Upper lobe of right lung (tissue), 1 donor: ENCODE data around the gene AFG3L2. TPM values are rescaled to one million over a fixed set of nuclear protein-coding genes. Genes with fewer than 3 reads are reported as not detected.

Experiments used
- ATAC-seq: fragments of 200-7000 bp; cut with Tn5 transposase; one replicate; pipeline ENCODE4 v1.9.1; 2020; ENCODE audit warnings: mild to moderate bottlenecking, moderate library complexity
- DNase-seq: peaks from one replicate; pipeline ENCODE4 v3.0.0-alpha.2; 2020
- H3K27ac ChIP-seq: fragments of 200-600 bp; one replicate; pipeline ENCODE4 v1.8.0; 2022
- H3K27me3 ChIP-seq: fragments of 200-600 bp; one replicate; pipeline ENCODE4 v1.8.0; 2022; ENCODE audit warnings: mild to moderate bottlenecking
- H3K36me3 ChIP-seq: fragments of 200-600 bp; one replicate; pipeline ENCODE4 v1.8.0; 2022
- H3K4me1 ChIP-seq: fragments of 200-600 bp; one replicate; pipeline ENCODE4 v1.8.0; 2022
- H3K4me3 ChIP-seq: fragments of 200-600 bp; one replicate; pipeline ENCODE4 v1.8.0; 2022; ENCODE audit warnings: mild to moderate bottlenecking
- H3K9me3 ChIP-seq: fragments of 200-600 bp; one replicate; pipeline ENCODE4 v1.8.0; 2022
- intact Hi-C: fragments of 100-400 bp; cut with DNase I; formaldehyde crosslinking; loops from one replicate; pipeline ENCODE4 v1.11.0; 2022
- total RNA-seq: library from RNA; stranded (reverse); fragmentation: NEBNext Ultra II Directional; extraction: Animal tissue kit (Norgen Biotek cat#: 25700); gene quantifications from one replicate; pipeline ENCODE4 v1.2.1, GENCODE V29; 2021
- TF ChIP-seq, protein P1 (sequence below): fragments of 200-600 bp; IDR thresholded peaks from one replicate; pipeline ENCODE4 v1.8.0; 2022; ENCODE audit warnings: antibody characterized with exemption
- donor health status: DM: no; HTN: yes; CAD: no; lungs with severe emphysema.

The AFG3L2 gene
- total RNA-seq, 1 donor from 2014 or later: 35.4 TPM

DNA sequence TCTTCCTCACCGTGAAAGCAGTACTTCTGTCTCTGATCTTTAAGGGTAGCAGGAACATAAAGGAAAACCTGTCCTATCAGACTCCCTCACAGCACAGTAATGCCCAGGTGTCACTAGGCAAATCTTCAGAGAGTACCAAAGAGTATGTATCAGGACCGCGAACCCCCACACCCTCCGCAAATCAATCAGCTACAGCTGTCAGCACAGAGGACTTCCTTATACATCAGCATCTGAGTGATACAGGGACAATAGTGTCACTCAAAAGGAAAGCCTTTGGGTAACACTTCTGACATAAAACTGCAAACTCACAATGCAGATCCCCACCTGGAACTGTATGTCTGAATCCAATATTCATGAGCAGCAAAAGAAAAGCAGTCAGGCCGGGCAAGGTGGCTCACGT is 2.6 kb downstream of the AFG3L2 start:
- peaks cover 2% of the 10 kb centered on the region for H3K36me3 ChIP-seq
- H3K4me3 ChIP-seq: no peak overlapping the region
- peaks cover 43% of the 10 kb centered on the region for H3K4me1 ChIP-seq
- H3K27ac ChIP-seq: no peak overlapping the region
- TF ChIP-seq, protein P1, sequence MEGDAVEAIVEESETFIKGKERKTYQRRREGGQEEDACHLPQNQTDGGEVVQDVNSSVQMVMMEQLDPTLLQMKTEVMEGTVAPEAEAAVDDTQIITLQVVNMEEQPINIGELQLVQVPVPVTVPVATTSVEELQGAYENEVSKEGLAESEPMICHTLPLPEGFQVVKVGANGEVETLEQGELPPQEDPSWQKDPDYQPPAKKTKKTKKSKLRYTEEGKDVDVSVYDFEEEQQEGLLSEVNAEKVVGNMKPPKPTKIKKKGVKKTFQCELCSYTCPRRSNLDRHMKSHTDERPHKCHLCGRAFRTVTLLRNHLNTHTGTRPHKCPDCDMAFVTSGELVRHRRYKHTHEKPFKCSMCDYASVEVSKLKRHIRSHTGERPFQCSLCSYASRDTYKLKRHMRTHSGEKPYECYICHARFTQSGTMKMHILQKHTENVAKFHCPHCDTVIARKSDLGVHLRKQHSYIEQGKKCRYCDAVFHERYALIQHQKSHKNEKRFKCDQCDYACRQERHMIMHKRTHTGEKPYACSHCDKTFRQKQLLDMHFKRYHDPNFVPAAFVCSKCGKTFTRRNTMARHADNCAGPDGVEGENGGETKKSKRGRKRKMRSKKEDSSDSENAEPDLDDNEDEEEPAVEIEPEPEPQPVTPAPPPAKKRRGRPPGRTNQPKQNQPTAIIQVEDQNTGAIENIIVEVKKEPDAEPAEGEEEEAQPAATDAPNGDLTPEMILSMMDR: no peak
- no peaks in the 10 kb centered on the region for H3K27me3 ChIP-seq
- ATAC-seq: no peak
- no peaks in the 10 kb centered on the region for H3K9me3 ChIP-seq
- intact Hi-C loops: no loop called here
- DNase-seq: no peak

DNA sequence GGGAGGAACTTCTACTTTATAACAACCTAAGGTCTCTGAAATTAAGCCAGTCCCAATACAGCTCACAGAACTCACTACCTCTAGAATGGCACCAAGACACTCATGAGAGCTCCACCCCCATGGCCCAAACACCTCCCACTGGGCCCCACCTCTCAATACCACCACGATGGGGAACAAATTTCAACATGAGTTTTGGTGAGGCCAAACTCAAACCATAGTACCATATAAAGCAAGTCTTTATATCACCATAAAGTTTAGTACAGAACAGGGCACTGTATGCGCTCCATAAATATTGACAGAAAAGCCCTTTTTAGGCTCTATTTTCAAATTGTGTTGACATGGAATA is 3.3 kb downstream of the AFG3L2 start:
- Histone ChIP-seq H3K4me1 (peaks cover 43% of the 10 kb centered on the region), H3K9me3 (no peaks in the 10 kb centered on the region), H3K27ac (no peak overlapping the region), H3K27me3 (no peaks in the 10 kb centered on the region), H3K36me3 (peaks cover 9% of the 10 kb centered on the region), H3K4me3 (no peak overlapping the region)
- TF ChIP-seq, protein P1: no peak
- intact Hi-C loops: no loop called here
- no peak for ATAC-seq
- no peak for DNase-seq

DNA sequence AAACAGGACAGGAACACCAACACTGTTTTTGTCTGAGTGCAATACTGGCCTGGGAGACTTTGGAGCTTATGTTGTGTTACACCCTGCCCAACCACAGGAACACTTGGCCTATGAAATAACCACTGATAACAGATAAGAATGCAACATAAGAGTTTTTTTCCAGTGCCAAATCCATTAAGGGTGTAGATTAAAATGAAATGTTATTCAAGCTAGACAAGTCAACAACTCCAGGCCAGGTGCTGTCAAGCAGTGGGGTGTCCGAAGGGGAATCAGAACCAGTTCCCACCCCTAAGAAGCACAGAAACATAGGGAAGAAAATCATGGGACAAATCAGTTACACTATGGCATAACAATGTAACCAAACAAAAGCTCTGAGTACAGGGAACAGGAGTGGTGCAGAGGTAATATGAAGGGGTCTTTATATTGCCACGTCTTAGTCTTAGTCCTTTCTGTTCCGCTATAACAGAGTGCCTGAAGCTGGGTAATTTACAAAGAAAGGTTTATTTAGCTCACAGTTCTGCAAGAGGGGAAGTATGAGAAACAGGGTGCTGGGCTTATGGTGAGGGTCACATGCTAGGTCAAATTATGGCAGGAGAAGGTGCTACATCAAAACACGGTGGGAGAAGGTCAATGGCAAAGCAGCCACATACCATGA is 3.8 kb downstream of the AFG3L2 start:
- peaks cover 13% of the 10 kb centered on the region for H3K36me3 ChIP-seq
- H3K4me1 ChIP-seq: peaks cover 43% of the 10 kb centered on the region
- H3K9me3 ChIP-seq: no peaks in the 10 kb centered on the region
- H3K27me3 ChIP-seq: no peaks in the 10 kb centered on the region
- intact Hi-C loops: no loop called here
- TF ChIP-seq, protein P1: no peak
- no peak overlapping the region for H3K4me3 ChIP-seq
- no peak overlapping the region for H3K27ac ChIP-seq
- DNase-seq (no peak), ATAC-seq (no peak)

DNA sequence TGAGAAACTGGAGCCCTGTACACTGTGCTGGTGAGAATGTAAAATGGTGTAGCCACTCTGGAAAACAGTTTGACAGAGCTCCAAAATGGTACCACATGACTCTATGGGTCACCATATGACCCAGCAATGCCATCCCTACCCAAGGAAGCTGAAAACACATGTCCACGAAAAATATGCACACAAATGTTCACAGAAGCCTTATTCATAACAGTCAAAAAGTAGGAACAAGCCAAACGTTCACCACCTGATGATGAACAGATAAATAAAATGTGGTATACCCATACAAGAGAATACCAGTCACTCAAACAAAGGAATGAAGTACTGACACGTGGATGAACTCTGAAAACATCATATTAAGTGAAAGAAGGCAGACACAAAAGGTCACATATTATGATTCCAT is 4.6 kb downstream of the AFG3L2 start:
- peaks cover 37% of the 10 kb centered on the region for H3K4me1 ChIP-seq

DNA sequence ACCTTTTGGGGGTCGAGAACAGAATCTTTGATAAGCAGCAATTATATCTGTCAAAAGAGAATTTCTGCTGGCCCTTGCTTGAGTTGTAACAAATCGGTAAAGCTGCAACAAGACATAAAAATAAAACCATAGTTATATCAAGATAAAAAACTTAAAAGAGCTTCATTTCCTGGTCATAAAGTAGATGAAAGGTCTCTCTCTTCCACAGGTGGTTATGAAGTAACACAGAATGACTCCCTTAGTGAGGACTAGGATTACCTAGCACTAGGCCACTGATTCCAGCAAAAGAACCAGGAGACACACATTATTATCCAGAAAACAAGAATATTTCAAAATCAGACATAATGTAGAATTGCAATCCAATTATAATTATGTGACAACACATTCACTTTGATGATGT is 5.4 kb downstream of the AFG3L2 start:
- DNase-seq: no peak

More for the DNA sequence above, 4.6 kb downstream of the AFG3L2 start:
- Histone ChIP-seq H3K9me3 (no peaks in the 10 kb centered on the region), H3K27ac (no peak overlapping the region), H3K27me3 (no peaks in the 10 kb centered on the region), H3K36me3 (peaks cover 21% of the 10 kb centered on the region), H3K4me3 (no peak overlapping the region)
- intact Hi-C loops: no loop called here
- DNase-seq: no peak
- TF ChIP-seq, protein P1: no peak
- ATAC-seq: no peak

More for the DNA sequence above, 5.4 kb downstream of the AFG3L2 start:
- Histone ChIP-seq H3K4me3 (no peak overlapping the region), H3K9me3 (no peaks in the 10 kb centered on the region), H3K36me3 (peaks cover 30% of the 10 kb centered on the region), H3K27me3 (no peaks in the 10 kb centered on the region), H3K4me1 (peaks cover 37% of the 10 kb centered on the region), H3K27ac (no peak overlapping the region)
- TF ChIP-seq, protein P1: no peak
- ATAC-seq: no peak
- intact Hi-C loops: no loop called here
